ENCODE measurements around the gene CEP170B. TPM values are rescaled to one million over a fixed set of nuclear protein-coding genes. Genes with fewer than 3 reads are reported as not detected.
"Not testable (repeated sequence)": the region's sequence is repeated elsewhere in the genome, so short reads cannot be mapped to it uniquely, and the experiment has no call there.

CEP170B gene
- total RNA-seq, 2 experiments from 2014 or later: 3.0 TPM

DNA sequence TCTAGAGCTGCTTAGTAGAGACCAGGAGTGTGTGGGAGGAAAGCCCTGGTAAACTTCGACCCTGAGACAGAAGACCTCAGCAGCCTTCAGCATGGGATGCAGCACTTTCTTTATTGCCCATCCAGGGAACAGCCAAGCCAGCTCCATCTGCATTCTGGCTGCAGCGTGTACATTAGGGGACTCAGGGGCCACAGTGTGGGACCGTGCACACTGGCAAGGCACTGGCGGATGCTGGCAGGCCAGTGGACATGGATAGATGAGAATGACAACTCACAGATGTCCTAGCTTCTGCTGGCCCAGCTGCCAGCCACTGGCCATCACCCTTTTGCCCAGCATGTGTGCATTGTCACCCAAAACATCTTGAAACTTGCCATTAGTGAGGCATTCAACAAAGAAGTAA lies 72.1 kb downstream of the CEP170B start:
- CTCF ChIA-PET: interaction anchor here (0.9 kb wide), 1 partner anchor 92 kb away, joined by 3 read pairs; no protein-coding TSS in a partner anchor
- H3K4me1 Mint-ChIP-seq: peaks cover 3% of the 10 kb centered on the region
- no peak for DNase-seq

GRCh38 chr14:104937694-104938365 lies 72.8 kb downstream of the CEP170B start:
- ChIA-PET POLR2A (no interaction called here), CTCF (no interaction called here)
- no peaks in the 10 kb centered on the region for H3K36me3 Mint-ChIP-seq (ENCODE audit: low read depth)
- H3K4me3 Mint-ChIP-seq: no peak overlapping the region
- no peak overlapping the region for H3K27ac Mint-ChIP-seq
- peaks cover 3% of the 10 kb centered on the region for H3K4me1 Mint-ChIP-seq
- DNase-seq: no peak
- H3K9me3 Mint-ChIP-seq: no peaks in the 10 kb centered on the region
- peaks cover 33% of the 10 kb centered on the region for H3K27me3 Mint-ChIP-seq

More for the DNA sequence above, 72.1 kb downstream of the CEP170B start:
- no peak overlapping the region for H3K4me3 Mint-ChIP-seq
- no peaks in the 10 kb centered on the region for H3K9me3 Mint-ChIP-seq
- H3K27ac Mint-ChIP-seq: no peak overlapping the region
- no peaks in the 10 kb centered on the region for H3K36me3 Mint-ChIP-seq (ENCODE audit: low read depth)
- POLR2A ChIA-PET: no interaction called here
- H3K27me3 Mint-ChIP-seq: peaks cover 33% of the 10 kb centered on the region

DNA sequence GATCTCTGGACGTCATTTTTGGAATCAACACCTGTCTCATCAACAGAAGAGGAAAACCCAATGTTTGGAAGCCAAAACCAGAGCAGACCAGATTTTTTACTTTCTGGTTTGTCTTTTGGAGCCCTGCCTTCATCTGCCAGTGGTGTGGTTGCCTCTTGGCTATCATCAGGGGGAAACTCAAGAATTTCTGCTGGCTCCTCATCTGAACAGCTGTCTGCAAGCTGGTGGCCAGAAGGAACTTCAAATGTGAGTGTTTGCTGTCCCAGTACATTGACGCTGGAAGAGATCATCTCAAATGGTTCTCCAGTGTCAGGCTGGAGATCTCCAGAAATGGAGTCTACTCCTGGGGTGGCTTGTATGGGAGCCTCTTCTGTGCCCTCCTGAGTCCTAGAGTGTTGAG lies 73.4 kb downstream of the CEP170B start:
- peaks cover 3% of the 10 kb centered on the region for H3K4me1 Mint-ChIP-seq
- ChIA-PET POLR2A (no interaction called here), CTCF (no interaction called here)
- H3K27me3 Mint-ChIP-seq: peaks cover 33% of the 10 kb centered on the region
- H3K36me3 Mint-ChIP-seq (ENCODE audit: low read depth): no peaks in the 10 kb centered on the region
- H3K9me3 Mint-ChIP-seq: no peaks in the 10 kb centered on the region
- H3K27ac Mint-ChIP-seq: no peak overlapping the region
- DNase-seq: no peak
- H3K4me3 Mint-ChIP-seq: no peak overlapping the region

DNA sequence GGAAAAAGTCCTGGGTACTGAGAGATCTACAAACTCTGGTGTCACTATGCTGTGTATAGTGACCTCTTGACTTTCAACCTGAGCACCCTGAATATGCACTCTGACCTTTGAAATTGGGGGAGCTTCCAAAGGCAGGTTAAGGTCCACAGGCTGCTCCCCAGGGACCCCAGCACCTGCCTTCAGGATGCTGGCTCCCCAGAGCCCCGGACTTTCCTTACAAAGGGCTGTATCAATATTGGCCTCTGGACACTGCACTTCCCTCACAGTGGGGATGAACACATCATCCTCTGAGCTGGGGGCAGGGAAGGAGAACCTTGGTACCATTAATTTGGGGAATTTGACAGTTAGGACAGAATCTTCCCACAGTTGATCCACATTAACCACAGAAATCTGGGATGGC lies 73.9 kb downstream of the CEP170B start:
- Mint-ChIP-seq H3K27ac (no peak overlapping the region), H3K4me1 (peaks cover 3% of the 10 kb centered on the region), H3K27me3 (peaks cover 32% of the 10 kb centered on the region), H3K4me3 (no peak overlapping the region), H3K9me3 (no peaks in the 10 kb centered on the region), H3K36me3 (ENCODE audit: low read depth) (no peaks in the 10 kb centered on the region)
- DNase-seq: no peak
- CTCF ChIA-PET: no interaction called here
- POLR2A ChIA-PET: no interaction called here

DNA sequence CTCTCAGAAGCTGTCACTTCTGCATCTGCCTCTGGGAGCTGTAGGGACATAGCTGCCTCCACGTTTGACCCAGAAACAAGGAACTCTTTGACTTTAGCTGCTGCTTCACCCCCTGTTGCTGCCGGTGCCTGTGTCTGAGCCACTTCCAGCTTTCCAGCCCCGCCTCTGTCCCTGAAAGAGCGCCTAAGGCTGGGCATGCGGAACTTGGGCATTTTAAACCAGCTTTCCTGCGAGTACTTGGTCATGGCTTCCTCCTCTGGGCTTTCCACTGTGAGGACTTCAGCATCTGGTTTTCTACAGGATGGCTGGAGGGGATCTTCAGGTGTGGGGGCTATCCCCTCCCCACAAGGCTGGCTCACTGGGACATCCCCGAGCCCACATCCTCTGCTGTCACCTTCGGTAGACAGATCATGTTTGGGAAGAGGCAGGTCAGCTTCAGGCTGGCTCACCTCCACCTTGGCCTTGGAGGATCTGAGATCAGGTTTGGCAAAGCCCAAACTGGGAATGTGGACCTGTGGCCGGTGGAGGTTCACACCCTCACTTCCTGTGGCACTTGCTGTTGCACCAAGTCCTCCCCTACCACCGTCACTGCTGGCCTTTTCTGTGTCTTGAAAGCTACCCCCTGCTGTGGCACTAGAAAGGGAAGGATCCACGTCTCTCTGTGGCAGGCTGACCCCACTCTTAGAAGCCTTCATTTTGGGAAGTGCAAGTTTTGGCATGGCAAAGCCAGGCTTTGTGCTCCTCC lies 74.8 kb downstream of the CEP170B start:
- H3K36me3 Mint-ChIP-seq (ENCODE audit: low read depth): no peaks in the 10 kb centered on the region
- H3K9me3 Mint-ChIP-seq: no peaks in the 10 kb centered on the region
- POLR2A ChIA-PET: no interaction called here

GRCh38 chr14:104940526-104941150 lies 75.6 kb downstream of the CEP170B start:
- H3K4me3 Mint-ChIP-seq: no peak overlapping the region
- no peak for DNase-seq
- H3K4me1 Mint-ChIP-seq: no peaks in the 10 kb centered on the region
- CTCF ChIA-PET: no interaction called here
- H3K27me3 Mint-ChIP-seq: peaks cover 18% of the 10 kb centered on the region
- H3K36me3 Mint-ChIP-seq (ENCODE audit: low read depth): no peaks in the 10 kb centered on the region
- no peaks in the 10 kb centered on the region for H3K9me3 Mint-ChIP-seq
- no peak overlapping the region for H3K27ac Mint-ChIP-seq
- POLR2A ChIA-PET: no interaction called here

More for the DNA sequence above, 74.8 kb downstream of the CEP170B start:
- Mint-ChIP-seq H3K4me1 (no peaks in the 10 kb centered on the region), H3K4me3 (no peak overlapping the region), H3K27me3 (peaks cover 23% of the 10 kb centered on the region), H3K27ac (no peak overlapping the region)
- CTCF ChIA-PET: no interaction called here
- DNase-seq: no peak

- Mint-ChIP-seq H3K36me3 (ENCODE audit: low read depth) (no peaks in the 10 kb centered on the region), H3K27ac (no peak overlapping the region), H3K27me3 (peaks cover 18% of the 10 kb centered on the region), H3K9me3 (no peaks in the 10 kb centered on the region), H3K4me1 (no peaks in the 10 kb centered on the region), H3K4me3 (no peak overlapping the region)
- ChIA-PET CTCF (no interaction called here), POLR2A (no interaction called here)
- no peak for DNase-seq
Measured at GRCh38 chr14:104941508-104942365, 76.7 kb downstream of the CEP170B start.

GRCh38 chr14:104942586-104942985 lies 77.5 kb downstream of the CEP170B start:
- no peak for DNase-seq
- Mint-ChIP-seq H3K27me3 (peaks cover 11% of the 10 kb centered on the region), H3K36me3 (ENCODE audit: low read depth) (no peaks in the 10 kb centered on the region), H3K4me3 (no peak overlapping the region), H3K4me1 (no peaks in the 10 kb centered on the region), H3K9me3 (no peaks in the 10 kb centered on the region), H3K27ac (no peak overlapping the region)
- CTCF ChIA-PET: no interaction called here
- POLR2A ChIA-PET: no interaction called here

GRCh38 chr14:104943216-104944015 lies 78.3 kb downstream of the CEP170B start:
- POLR2A ChIA-PET; H3K4me3 Mint-ChIP-seq; H3K4me1 Mint-ChIP-seq; DNase-seq; H3K36me3 Mint-ChIP-seq (ENCODE audit: low read depth); H3K27ac Mint-ChIP-seq; H3K27me3 Mint-ChIP-seq; CTCF ChIA-PET; H3K9me3 Mint-ChIP-seq: not testable (repeated sequence)

GRCh38 chr14:104944016-104944308 lies 78.9 kb downstream of the CEP170B start:
- H3K4me1 Mint-ChIP-seq; H3K9me3 Mint-ChIP-seq; H3K36me3 Mint-ChIP-seq (ENCODE audit: low read depth); CTCF ChIA-PET; POLR2A ChIA-PET; H3K27ac Mint-ChIP-seq; H3K27me3 Mint-ChIP-seq; H3K4me3 Mint-ChIP-seq; DNase-seq: not testable (repeated sequence)

DNA sequence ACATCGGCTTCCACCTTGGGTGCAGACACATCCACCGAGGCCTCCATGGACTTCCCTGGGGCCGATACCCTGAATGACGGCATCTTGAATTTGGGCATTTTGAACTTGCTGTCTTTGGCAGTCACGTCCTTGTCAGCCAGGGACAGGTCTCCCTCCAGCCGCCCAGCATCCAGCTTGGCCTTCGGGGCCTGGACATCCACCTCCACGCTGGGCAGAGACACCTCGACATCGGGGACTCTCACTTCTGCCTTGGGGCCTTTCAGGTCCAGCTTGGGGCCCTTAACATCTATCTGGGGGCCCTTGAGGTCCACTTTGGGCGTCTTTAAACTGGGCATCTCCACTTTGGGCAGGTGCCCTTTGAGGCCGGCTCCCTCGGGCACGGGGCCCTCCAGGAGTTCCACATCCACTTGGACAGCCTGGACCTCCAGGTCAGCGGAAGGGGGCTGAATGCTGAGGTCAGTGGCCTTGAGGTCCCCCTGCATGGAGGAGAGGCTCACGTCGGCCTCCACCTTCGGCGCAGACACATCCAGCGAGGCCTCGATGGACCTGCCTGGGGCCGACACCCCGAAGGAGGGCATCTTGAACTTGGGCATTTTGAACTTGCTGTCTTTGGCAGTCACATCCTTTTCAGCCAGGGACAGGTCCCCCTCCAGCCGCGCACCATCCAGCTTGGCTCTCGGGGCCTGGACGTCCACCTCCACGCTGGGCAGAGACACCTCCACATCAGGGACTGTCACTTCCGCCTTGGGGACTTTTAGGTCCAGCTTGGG lies 79.6 kb downstream of the CEP170B start:
- H3K27ac Mint-ChIP-seq; POLR2A ChIA-PET; H3K4me3 Mint-ChIP-seq; H3K27me3 Mint-ChIP-seq; DNase-seq; H3K36me3 Mint-ChIP-seq (ENCODE audit: low read depth); H3K4me1 Mint-ChIP-seq; CTCF ChIA-PET; H3K9me3 Mint-ChIP-seq: not testable (repeated sequence)

DNA sequence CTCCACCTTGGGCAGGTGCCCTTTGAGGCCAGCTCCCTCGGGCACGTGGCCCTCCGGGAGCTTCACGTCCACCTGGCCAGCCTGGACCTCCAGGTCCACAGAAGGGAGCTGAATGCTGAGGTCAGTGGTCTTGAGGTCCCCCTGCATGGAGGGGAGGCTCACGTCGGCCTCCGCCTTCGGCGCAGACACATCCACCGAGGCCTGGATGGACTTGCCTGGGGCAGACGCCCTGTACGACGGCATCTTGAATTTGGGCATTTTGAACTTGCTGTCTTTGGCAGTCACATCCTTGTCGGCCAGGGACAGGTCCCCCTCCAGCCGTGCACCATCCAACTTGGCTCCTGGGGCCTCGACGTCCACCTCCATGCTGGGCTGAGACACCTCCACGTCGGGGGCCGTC lies 80.2 kb downstream of the CEP170B start:
- CTCF ChIA-PET; H3K27me3 Mint-ChIP-seq; H3K36me3 Mint-ChIP-seq (ENCODE audit: low read depth); DNase-seq; H3K4me1 Mint-ChIP-seq; H3K27ac Mint-ChIP-seq; POLR2A ChIA-PET; H3K4me3 Mint-ChIP-seq; H3K9me3 Mint-ChIP-seq: not testable (repeated sequence)

Data from activated CD4-positive, alpha-beta T cell treated with anti-CD3 and anti-CD28 coated beads, Interleukin-2, amount 10 ng/mL, durations not matched to agents 7 days and 5 days (primary cell).